Spleen (tissue), 11 donors: ENCODE results near the gene PMP22. TPM values are rescaled to one million over a fixed set of nuclear protein-coding genes. Genes with fewer than 3 reads are reported as not detected.

Experiments used
- DNase-seq: peaks from one replicate; pipeline ENCODE4 v3.0.0-alpha.2; 2020
- H3K27ac ChIP-seq, 8 donors: fragments of 200-600 bp; sonication (generic) in 7 of 8; 1 replicate in 4 of 8; 2 replicates in 4 of 8; pipeline versions ENCODE4 v1.5.0 to v1.8.0; 2016 to 2021; ENCODE audit warnings: inconsistent platforms in 4 of 8, mild to moderate bottlenecking in 4 of 8, moderate library complexity in 1 of 8
- H3K27me3 ChIP-seq, 7 donors: fragments of 200-600 bp; sonication (generic) in 6 of 7; replicated peaks in 1 of 7; 1 replicate in 4 of 7; 2 replicates in 3 of 7; pipeline versions ENCODE4 v1.5.0 to v1.8.0; 2016 to 2021; ENCODE audit warnings: inconsistent platforms in 3 of 7, mild to moderate bottlenecking in 1 of 7
- H3K36me3 ChIP-seq, 6 donors: fragments of 200-600 bp; sonication (generic) in 5 of 6; 1 replicate in 4 of 6; 2 replicates in 2 of 6; pipeline versions ENCODE4 v1.5.0 to v1.8.0; 2016 to 2021; ENCODE audit warnings: inconsistent platforms in 2 of 6
- H3K4me1 ChIP-seq, 6 donors: fragments of 200-600 bp; sonication (generic) in 5 of 6; 1 replicate in 3 of 6; 2 replicates in 3 of 6; pipeline versions ENCODE4 v1.5.0 to v1.8.0; 2016 to 2021; ENCODE audit warnings: inconsistent platforms in 3 of 6
- H3K4me3 ChIP-seq, 8 donors: fragments of 200-600 bp; sonication (generic) in 7 of 8; 1 replicate in 4 of 8; 2 replicates in 4 of 8; pipeline versions ENCODE4 v1.5.0 to v1.8.0; 2016 to 2021; ENCODE audit warnings: inconsistent platforms in 4 of 8, mild to moderate bottlenecking in 4 of 8, moderate library complexity in 2 of 8
- H3K9me3 ChIP-seq, 8 donors: fragments of 200-600 bp; sonication (generic) in 7 of 8; 1 replicate in 4 of 8; 2 replicates in 4 of 8; pipeline versions ENCODE4 v1.5.0 to v1.8.0; 2016 to 2021; ENCODE audit warnings: inconsistent platforms in 4 of 8
- WGBS, 5 donors: extraction: QIAGEN DNeasy Blood & Tissue Kit in 3 of 5; methylation state at CpG; one replicate each; pipeline versions ENCODE4 v1.1.5 to v1.1.7; 2013 to 2018; 5-methylcytosine and 5-hydroxymethylcytosine counted together
- intact Hi-C: fragments of 100-400 bp; cut with DNase I; formaldehyde crosslinking; loops from one replicate; pipeline ENCODE4 v1.15.0; 2023; ENCODE audit warnings: low total_unique reads
- microRNA-seq, 3 donors: library from miRNA; unstranded; fragments of <30 nt; microRNA quantifications; one replicate each; pipeline versions ENCODE4 to v1.1.0, GENCODE V29; 2019 to 2020
- polyA plus RNA-seq, 3 donors: library from polyadenylated mRNA; stranded (reverse); fragments of 200-250 nt; gene quantifications; one replicate each; pipeline ENCODE4 v1.2.1, GENCODE V29; 2013
- small RNA-seq, 4 donors: library from RNA; depleted of rRNA; stranded (forward); fragments of <200 nt; gene quantifications; one replicate each; pipeline ENCODE3, GENCODE V24; 2016
- total RNA-seq, 7 donors: library from RNA; depleted of rRNA in 3 of 7; stranded (reverse); fragments of >200 nt in 3 of 7; fragmentation: NEBNext Ultra II Directional in 4 of 7; extraction: Animal tissue kit (Norgen Biotek cat#: 25700) in 4 of 7; gene quantifications; one replicate each; pipeline versions ENCODE4 v1.1.0 to v1.2.1, GENCODE V29; 2016 to 2021
- TF ChIP-seq, protein P1 (sequence below), 11 experiments: fragments of 200-600 bp in 7 of 11; fragments of 450-650 bp in 4 of 11; sonication (generic) in 4 of 11; IDR thresholded peaks in 8 of 11; conservative IDR thresholded peaks in 3 of 11; 1 replicate in 7 of 11; 2 replicates in 4 of 11; pipeline versions ENCODE4 v1.4.0 to v1.8.0; 2016 to 2021; ENCODE audit warnings: antibody characterized with exemption in 11 of 11, inconsistent platforms in 4 of 11, mild to moderate bottlenecking in 1 of 11
- donor health status: healthy with polysubstance abuse.
- donor health status: DM: no; HTN: no; CAD: no; lungs with moderate emphysema.
- donor health status: DM: no; HTN: no; CAD: no.
- donor health status: Bipolar disorder and iron deficiency.
- donor health status: healthy.
- donor health status: DM: no; HTN: no; CAD: no.
- donor health status: DM: yes; HTN: yes; CAD: no.

Gene PMP22
- total and polyA plus RNA-seq, 10 donors, result 9.5 to 40.0 (median 32.1) TPM

DNA sequence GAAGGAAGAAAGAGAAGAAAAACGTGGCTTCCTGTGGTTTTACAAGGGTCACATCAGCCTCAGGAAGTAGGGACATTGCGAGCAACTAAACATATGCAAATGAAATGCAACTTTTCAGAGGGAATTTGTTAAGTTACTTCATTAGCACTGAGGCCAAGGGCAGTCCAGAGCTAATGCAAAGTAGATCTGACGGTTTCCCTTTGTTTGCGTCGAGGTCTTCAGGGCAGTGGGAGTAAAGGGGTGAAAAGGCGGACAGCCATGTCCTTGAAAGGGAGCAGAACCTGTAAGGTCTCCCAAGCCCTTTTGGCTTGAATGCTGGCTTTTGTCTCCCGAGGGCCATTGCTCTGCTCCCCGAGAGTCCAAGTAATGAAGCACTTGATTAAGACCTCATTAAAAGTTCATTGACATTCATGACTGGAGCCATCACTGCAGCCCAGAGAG lies 85.0 kb downstream of the PMP22 start:
- TF ChIP-seq, protein P1, sequence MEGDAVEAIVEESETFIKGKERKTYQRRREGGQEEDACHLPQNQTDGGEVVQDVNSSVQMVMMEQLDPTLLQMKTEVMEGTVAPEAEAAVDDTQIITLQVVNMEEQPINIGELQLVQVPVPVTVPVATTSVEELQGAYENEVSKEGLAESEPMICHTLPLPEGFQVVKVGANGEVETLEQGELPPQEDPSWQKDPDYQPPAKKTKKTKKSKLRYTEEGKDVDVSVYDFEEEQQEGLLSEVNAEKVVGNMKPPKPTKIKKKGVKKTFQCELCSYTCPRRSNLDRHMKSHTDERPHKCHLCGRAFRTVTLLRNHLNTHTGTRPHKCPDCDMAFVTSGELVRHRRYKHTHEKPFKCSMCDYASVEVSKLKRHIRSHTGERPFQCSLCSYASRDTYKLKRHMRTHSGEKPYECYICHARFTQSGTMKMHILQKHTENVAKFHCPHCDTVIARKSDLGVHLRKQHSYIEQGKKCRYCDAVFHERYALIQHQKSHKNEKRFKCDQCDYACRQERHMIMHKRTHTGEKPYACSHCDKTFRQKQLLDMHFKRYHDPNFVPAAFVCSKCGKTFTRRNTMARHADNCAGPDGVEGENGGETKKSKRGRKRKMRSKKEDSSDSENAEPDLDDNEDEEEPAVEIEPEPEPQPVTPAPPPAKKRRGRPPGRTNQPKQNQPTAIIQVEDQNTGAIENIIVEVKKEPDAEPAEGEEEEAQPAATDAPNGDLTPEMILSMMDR (IDR thresholded peaks at IDR 0.05 in 8 of 11, conservative IDR thresholded peaks at IDR 0.05 in 3 of 11), result no peak
- no peak for DNase-seq
- H3K9me3 ChIP-seq, result no peaks in the 10 kb centered on the region
- H3K4me1 ChIP-seq, result no peaks in the 10 kb centered on the region
- no peaks in the 10 kb centered on the region for H3K36me3 ChIP-seq
- H3K27ac ChIP-seq, result no peak overlapping the region
- peaks cover 0 to 1% (median 0%) of the 10 kb centered on the region in 7 donors for H3K27me3 ChIP-seq
- WGBS, 5 donors, result 71 to 76% (median 72%) methylated on average over 8 of the region's 8 CpGs
- intact Hi-C loops, result no loop called here
- H3K4me3 ChIP-seq, result no peak overlapping the region

Small RNA genes within 50 kb of the gene (microRNA-seq; reads per million reads assigned to microRNA genes)
- gene MIR4731, result 0.28 to 1.4 (median 1.4) reads per million in 3 donors

Small RNA genes within 50 kb of the gene (small RNA-seq; reads per million reads assigned to genes)
- gene MIR4731 (0 to 0.17 (median 0) reads per million in 4 donors), gene RNU6-799P (0 reads per million in 4 donors)

Other genes with a start within 250 kb of the PMP22 start
- 1 to 10 TPM in 2 of 7 donors, under 1 TPM in 3, not detected in 2; 0.27 to 2.2 (median 0.47) TPM for gene TEKT3, start 76.3 kb upstream of the PMP22 start, total RNA-seq
- under 1 TPM; 0.10 to 0.78 (median 0.27) TPM for gene TEKT3, start 76.3 kb upstream of the PMP22 start, polyA plus RNA-seq
- 10 to 100 TPM in 6 of 7 donors, 1 to 10 TPM in 1; 9.3 to 18.7 (median 14.2) TPM for gene CDRT4, start 202.3 kb upstream of the PMP22 start, total RNA-seq
- 10 to 100 TPM in 1 of 3 donors, 1 to 10 TPM in 2; 4.5 to 14.2 (median 9.3) TPM for gene CDRT4, start 202.3 kb upstream of the PMP22 start, polyA plus RNA-seq